D341Med (cell line): Measurements from ENCODE around the gene SPACA7.
"Not testable (repeated sequence)": the region's sequence is repeated elsewhere in the genome, so short reads cannot be mapped to it uniquely, and the experiment has no call there.

Experiments used
- DNase-seq: peaks from one replicate; pipeline ENCODE4 v3.0.0; 2012; ENCODE audit warnings: low spot score

Gene SPACA7

GRCh38 chr13:112350300-112350699 is 25.9 kb upstream of the SPACA7 start:
- no peak for DNase-seq

- no peak for DNase-seq
These were observed 24.3 kb upstream of the SPACA7 start for GRCh38 chr13:112351825-112352224.

DNA sequence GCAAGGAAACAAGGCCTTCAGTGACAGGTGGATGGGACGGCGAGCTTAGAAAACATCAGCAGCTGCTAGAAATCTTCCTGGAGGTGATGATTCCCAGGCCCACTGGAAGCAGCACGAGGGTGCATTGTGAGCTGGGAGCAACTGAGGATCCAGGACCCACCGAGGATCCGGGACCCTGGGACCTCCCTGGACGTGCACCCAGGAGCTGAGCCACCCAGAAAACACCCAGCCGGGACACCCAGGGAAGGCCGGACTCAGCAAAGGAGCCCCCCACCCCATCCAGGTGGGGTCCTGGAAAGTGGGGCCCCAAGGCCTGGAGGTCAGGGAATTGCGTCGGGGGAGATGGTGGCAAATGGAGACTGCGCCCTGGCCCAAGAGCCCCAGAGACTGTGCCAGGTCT is 22.3 kb upstream of the SPACA7 start:
- no peak for DNase-seq

DNA sequence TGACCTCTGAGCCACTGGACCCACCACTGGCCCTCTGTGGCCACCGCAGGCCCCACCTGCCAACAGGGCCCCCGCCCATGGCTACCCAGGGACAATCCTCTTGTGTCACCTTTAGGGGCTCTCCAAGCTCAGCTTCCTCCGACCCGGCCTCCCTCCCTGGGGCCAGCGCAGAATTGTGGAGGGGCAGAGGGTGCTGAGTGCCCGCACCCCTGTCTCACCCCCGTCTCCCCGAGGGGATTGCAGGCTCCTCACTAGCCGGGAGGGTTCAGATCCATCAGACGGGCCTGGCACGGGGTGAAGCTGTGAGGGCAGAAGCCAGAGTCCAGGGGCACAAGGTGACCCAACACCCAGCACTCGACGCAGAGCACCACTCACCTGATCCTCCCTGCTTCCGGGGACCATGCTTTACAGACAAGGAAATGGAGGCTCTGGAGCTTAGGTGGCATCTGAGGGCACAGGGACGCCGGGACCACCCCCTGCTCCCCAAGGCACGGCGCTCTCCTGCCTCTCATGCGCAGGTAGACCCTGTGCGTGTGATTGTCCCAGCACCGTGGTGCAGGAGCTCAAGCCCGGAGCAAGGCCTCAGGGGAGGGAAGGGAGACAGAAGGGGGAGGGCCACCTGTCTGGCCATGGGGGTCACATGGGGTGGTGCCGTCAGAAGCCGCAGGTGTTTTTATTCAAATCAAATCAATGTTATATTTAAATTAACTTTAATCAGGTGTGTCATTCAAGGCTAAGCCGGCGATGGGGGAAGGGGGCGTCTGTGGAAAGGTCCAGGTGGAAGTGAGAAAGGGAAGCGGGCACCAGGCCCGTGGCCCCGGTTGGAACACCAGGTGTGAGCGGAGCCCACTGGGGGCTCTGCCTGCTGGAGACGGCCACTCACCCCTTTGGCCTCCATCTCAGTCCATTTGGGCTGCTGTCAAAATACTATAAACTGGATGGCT is 21.6 kb upstream of the SPACA7 start:
- no peak for DNase-seq

DNA sequence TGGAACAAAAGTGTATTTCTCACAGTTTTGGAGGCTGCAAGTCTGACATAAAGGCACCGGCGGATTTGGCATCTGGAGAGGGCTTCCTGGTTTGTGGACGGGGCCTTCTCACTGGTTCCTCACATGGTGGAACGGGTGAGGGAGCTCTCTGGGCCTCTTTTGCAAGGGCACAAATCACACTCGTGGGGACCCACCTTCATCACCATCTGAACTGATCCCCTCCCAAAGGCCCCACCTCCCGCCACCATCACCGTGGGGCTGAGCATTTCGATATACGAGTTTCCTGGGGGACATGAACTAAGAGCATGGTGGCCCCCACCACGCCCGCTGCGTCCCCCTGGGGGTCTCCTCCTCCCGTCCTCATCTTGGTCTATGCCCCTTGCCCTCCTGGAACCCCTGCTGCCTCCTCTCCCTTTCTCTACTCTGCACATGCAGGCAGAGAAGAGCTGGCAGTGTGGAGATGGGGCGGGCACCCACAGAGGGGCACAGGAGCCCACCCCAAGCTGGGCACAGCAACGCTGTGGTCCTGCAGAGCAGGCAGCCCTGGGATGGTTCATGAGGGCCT is 20.8 kb upstream of the SPACA7 start:
- DNase-seq, result no peak

DNA sequence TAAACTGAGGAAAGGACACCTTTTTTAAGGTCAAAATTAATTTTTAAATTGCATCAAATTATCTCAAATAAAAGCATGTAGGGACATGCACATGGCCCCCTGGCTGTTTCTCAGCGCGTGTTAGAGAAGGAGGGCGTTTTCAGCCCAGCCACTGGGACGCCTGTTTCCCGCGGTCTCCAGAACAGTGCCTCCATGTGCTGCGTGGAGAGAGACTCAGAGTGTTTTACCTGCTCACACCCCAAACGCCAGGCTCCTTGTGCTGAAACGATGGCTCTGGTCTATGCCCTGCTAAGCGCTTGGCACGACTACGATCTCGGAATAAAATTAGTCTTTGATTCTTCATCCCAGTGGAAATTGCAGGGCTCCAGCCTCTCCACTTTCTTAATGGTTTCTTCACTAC is 20.0 kb upstream of the SPACA7 start:
- DNase-seq, result no peak

DNA sequence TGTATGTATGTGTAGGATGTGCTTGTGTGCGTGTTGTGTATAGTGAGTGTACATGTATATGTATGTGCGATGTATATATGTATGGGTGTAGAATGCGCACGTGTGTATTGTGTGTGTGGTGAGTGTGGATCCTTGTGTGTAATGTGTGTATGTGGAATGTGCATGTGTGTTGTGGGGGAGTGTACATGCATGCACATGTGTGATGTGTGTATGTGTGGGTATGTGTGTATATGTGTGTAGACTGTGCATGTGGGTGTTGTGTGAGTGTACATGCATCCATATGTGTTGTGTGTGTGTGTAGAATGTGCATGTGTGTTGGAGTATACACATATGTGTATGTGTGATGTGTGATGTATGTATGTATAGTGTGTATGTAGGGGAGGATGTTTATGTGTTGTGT is 18.0 kb upstream of the SPACA7 start:
- no peak for DNase-seq

- no peak for DNase-seq
These were observed 14.1 kb upstream of the SPACA7 start for GRCh38 chr13:112362021-112362420.

- no peak for DNase-seq
These were observed 12.2 kb upstream of the SPACA7 start for GRCh38 chr13:112363867-112364528.

- no peak for DNase-seq
These were observed 9.1 kb upstream of the SPACA7 start for GRCh38 chr13:112366907-112367646.

DNA sequence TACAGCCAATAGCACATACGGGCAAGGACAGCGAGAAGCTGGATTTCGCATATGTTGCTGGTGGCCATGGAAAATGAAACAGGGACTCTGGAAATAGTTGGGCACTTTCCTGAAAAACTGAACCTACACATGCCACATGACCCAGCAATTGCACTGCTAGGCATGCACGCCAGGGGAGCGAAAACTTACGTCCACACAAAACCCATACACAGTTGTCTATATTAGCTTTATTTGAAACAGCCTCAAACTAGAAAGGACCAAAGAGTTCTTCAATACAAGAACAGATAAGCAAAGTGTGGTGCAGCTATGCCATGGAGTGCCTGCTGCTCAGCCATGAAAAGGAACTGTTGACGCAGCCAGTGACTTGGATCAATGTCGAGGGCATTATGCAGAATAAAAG is 7.3 kb upstream of the SPACA7 start:
- no peak for DNase-seq

GRCh38 chr13:112370311-112370710 is 5.8 kb upstream of the SPACA7 start:
- DNase-seq, result no peak

GRCh38 chr13:112374271-112374670 is 1.9 kb upstream of the SPACA7 start:
- no peak for DNase-seq

DNA sequence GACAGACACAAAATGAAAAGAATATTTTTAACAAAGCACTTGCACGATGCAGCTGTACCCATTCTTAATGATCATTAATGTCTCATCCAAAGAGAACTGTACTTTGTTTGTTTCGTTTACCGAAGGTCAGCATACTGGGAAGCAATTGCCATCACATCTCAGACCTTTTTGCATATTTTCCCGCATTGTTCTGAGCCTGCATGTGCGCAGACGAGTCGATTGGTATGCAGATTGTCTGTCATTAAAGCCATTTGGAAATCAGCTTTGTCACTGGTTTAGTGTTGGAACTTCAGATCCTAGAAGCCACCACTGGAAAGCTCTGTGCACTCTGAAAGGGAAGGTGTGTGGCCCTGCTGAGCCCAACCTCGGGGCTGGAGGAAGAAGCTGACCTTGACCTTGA is 15.6 kb downstream of the SPACA7 start:
- DNase-seq, result no peak

GRCh38 chr13:112392719-112393118 is 16.6 kb downstream of the SPACA7 start:
- DNase-seq, result no peak

DNA sequence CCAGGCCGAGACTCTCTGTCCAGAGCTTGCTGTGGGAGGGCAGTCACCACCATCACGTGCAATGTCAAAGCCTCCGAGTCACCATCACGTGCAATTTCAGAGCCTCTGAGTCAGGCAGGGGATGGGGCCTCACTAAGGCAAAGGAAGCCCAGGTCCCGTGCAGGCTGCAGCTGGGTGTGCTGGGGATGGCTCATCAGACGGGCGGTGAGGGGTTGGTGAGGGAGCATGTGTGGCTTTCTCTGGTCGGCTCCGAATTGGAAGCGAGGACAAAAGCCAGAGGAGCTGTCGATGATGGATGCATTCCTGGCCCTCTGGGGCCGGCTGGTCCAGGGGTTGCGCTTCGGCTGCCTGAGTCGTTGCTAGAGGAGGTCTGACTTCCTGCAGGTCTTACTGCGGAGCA is 18.9 kb downstream of the SPACA7 start:
- DNase-seq, result not testable (repeated sequence)

- not testable (repeated sequence) for DNase-seq
These were observed 19.8 kb downstream of the SPACA7 start for GRCh38 chr13:112395941-112396340.

GRCh38 chr13:112397108-112397507 is 21.0 kb downstream of the SPACA7 start:
- DNase-seq, result no peak

GRCh38 chr13:112398347-112398746 is 22.2 kb downstream of the SPACA7 start:
- DNase-seq, result not testable (repeated sequence)

GRCh38 chr13:112409828-112410227 is 33.7 kb downstream of the SPACA7 start:
- DNase-seq, result not testable (repeated sequence)

DNA sequence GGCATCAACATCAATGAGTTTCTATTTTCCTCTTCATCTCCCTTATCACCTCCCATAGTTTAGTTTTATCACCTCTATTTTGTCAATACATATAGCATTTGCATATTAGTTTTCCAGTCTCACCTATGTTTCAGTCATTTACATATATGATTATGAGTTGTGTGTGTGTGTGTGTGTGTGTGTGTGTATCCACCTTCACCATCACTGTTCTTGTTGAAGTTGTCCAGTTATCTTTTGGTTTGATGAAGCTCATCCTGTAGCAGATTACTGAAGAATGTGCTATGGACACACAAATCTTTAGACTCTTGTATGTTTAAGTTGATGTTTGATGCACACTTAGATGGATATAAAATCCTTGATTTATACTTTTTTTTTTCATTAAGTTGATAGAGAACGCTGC is 40.5 kb downstream of the SPACA7 start:
- DNase-seq, result no peak

DNA sequence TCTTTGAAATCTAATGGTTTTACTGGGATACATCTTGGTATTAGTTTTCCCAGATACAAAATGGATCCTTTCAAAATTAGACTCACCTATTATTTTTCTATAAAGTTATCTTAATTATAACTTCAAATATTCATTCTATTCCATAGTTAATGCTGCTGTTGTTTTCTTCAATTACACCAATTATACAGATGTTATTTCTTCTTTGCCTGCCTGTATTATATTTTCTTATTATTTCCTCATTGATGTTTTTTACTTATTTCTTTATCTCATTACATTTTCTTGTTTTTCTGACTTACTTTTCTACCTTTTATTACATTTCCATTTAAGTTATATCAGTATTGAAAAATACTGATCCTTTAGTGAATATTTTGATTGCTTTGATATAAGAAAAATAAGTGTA is 40.9 kb downstream of the SPACA7 start:
- DNase-seq, result no peak
